Measurements from ENCODE around the gene SPEG. TPM values are rescaled to one million over a fixed set of nuclear protein-coding genes. Genes with fewer than 3 reads are reported as not detected.

Gene SPEG
- polyA plus RNA-seq, 2 of the 4 experiments (the other 2 are of a cell fraction): 2.3 to 11.5 TPM

GRCh38 chr2:219515874-219516629 lies 81.4 kb downstream of the SPEG start (continued):
- TF ChIP-seq, protein P1, sequence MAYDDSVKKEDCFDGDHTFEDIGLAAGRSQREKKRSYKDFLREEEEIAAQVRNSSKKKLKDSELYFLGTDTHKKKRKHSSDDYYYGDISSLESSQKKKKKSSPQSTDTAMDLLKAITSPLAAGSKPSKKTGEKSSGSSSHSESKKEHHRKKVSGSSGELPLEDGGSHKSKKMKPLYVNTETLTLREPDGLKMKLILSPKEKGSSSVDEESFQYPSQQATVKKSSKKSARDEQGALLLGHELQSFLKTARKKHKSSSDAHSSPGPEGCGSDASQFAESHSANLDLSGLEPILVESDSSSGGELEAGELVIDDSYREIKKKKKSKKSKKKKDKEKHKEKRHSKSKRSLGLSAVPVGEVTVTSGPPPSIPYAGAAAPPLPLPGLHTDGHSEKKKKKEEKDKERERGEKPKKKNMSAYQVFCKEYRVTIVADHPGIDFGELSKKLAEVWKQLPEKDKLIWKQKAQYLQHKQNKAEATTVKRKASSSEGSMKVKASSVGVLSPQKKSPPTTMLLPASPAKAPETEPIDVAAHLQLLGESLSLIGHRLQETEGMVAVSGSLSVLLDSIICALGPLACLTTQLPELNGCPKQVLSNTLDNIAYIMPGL (CRISPR knock-in tag; IDR thresholded peaks at IDR 0.05; ENCODE audit: borderline replicate concordance): no peak
- no peak for TF ChIP-seq HOXB5 (CRISPR knock-in tag; IDR thresholded peaks at IDR 0.05)
- no peak for TF ChIP-seq TFCP2L1 (CRISPR knock-in tag; IDR thresholded peaks at IDR 0.05)
- no peak for TF ChIP-seq PHF8 (IDR thresholded peaks at IDR 0.05; ENCODE audit: borderline replicate concordance, low read depth)
- TF ChIP-seq, protein P2, sequence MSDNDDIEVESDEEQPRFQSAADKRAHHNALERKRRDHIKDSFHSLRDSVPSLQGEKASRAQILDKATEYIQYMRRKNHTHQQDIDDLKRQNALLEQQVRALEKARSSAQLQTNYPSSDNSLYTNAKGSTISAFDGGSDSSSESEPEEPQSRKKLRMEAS (IDR thresholded peaks at IDR 0.05): no peak

DNA sequence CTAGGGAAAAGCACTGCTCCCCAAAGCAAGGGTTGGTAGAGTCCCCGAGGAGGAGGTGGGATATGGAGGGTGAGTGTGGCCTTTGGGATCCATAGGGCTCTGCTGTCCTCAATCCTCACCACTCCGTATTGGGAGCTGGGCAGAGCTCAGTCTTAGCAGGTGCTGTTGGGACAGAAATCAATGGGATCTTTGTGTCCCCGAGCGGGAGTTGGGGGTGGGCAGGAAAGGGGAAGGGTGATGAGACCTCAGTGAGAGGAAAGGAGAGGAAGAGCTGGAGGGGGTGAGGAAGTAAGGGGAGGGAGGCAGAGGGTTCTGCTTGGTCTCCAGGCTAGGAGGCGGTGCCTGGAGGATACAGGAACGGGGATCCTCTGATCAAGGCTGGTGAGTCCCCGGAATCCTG lies 82.2 kb downstream of the SPEG start:
- H3K9me3 ChIP-seq: no peaks in the 10 kb centered on the region
- H3K4me3 ChIP-seq: no peak overlapping the region
- CTCF ChIA-PET: interaction anchor here (0.7 to 79.1 kb wide), 4 partner anchors 13 to 114 kb away, joined by 3 to 3291 read pairs (median 86); partner anchors contain the start of genes ASIC4, GMPPA and SPEG
- no peak overlapping the region for H3K4me2 ChIP-seq
- FAIRE-seq (no peak), DNase-seq (ENCODE audit: low read depth in 1 of 2, low spot score in 1 of 2) (no peak), ATAC-seq (no peak)
- H3K27ac ChIP-seq: no peak overlapping the region
- 74% methylated on average over 7 of the region's 7 CpGs for WGBS (ENCODE audit: missing lambda C conversion rate)
- POLR2A ChIA-PET: no interaction called here
- peaks cover 11% of the 10 kb centered on the region for H3K4me1 ChIP-seq
- TF ChIP-seq EHF (CRISPR knock-in tag; IDR thresholded peaks at IDR 0.05): no peak
- no peak for TF ChIP-seq HOXA7 (CRISPR knock-in tag; IDR thresholded peaks at IDR 0.05)
- no peak for TF ChIP-seq NFE2L2 (conservative IDR thresholded peaks at IDR 0.05; ENCODE audit: low read length)
- TF ChIP-seq NPAS2 (CRISPR knock-in tag; IDR thresholded peaks at IDR 0.05; ENCODE audit: borderline replicate concordance): no peak
- no peak for TF ChIP-seq E2F6 (IDR thresholded peaks at IDR 0.05; ENCODE audit: borderline replicate concordance, low read depth)
- no peak for TF ChIP-seq ESRRA (IDR thresholded peaks at IDR 0.05; ENCODE audit: borderline replicate concordance, low read length)
- TF ChIP-seq, protein P1 (CRISPR knock-in tag; IDR thresholded peaks at IDR 0.05; ENCODE audit: borderline replicate concordance): no peak
- TF ChIP-seq EP300 (IDR thresholded peaks at IDR 0.05): no peak
- TF ChIP-seq ZC3H11A (IDR thresholded peaks at IDR 0.05): no peak

DNA sequence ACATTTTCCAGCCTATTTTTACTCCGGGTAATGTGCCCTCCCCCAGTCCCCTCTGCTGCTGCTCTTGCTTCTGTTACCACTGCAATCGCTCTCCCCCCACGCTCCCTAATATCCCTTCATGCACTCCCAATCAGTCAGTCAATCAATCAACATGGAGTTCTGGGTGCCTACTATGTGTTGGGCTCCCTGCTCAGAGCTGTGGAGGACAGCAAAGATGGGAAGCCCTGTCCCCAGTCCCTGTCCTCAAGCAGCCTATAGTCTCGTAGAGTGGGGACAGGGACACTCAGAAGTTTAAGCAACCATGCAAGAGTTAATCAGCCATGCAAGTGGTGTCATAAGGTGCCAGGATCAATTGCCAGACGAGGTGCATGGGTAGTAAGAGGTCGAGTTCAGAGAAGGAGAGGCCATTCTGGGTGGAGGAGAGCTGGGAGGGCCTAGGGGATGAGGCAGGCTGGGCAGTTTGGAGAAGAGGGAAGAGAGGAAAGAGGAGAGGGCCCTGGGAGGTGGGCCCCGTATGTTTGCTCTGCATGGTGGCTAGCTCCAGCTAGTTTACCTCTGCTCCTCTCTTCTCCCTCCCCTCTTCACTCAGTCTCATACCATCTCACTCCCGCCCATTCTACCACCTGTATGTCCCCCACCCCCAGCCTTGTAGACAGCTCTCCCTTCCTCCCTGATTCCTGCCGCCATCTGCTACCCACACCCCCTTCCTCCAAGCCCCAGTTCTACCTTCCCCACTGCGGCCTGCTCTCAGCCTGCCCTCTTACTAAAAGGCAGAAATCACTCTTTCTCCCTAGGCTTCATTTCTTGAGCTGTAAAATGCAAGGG lies 83.5 kb downstream of the SPEG start:
- no peak for FAIRE-seq
- DNase-seq (ENCODE audit: low read depth in 1 of 2, low spot score in 1 of 2): no peak
- WGBS (ENCODE audit: missing lambda C conversion rate): 51% methylated on average over 9 of the region's 10 CpGs
- H3K9me3 ChIP-seq: no peaks in the 10 kb centered on the region
- no peak for TF ChIP-seq ZNF302 (CRISPR knock-in tag; IDR thresholded peaks at IDR 0.05)
- no peak for TF ChIP-seq BCL3 (IDR thresholded peaks at IDR 0.05)
- no peak for TF ChIP-seq CHD4 (IDR thresholded peaks at IDR 0.05; ENCODE audit: borderline replicate concordance)
- TF ChIP-seq ZC3H11A (IDR thresholded peaks at IDR 0.05): no peak
- TF ChIP-seq, protein P3, sequence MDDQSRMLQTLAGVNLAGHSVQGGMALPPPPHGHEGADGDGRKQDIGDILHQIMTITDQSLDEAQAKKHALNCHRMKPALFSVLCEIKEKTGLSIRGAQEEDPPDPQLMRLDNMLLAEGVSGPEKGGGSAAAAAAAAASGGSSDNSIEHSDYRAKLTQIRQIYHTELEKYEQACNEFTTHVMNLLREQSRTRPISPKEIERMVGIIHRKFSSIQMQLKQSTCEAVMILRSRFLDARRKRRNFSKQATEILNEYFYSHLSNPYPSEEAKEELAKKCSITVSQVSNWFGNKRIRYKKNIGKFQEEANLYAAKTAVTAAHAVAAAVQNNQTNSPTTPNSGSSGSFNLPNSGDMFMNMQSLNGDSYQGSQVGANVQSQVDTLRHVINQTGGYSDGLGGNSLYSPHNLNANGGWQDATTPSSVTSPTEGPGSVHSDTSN (IDR thresholded peaks at IDR 0.05): no peak
- TF ChIP-seq HOXB13 (CRISPR knock-in tag; IDR thresholded peaks at IDR 0.05; ENCODE audit: low read depth): no peak
- TF ChIP-seq ZSCAN20 (CRISPR knock-in tag; IDR thresholded peaks at IDR 0.05): no peak
- TF ChIP-seq HES2 (IDR thresholded peaks at IDR 0.05): no peak
- no peak for TF ChIP-seq MYC (IDR thresholded peaks at IDR 0.05; ENCODE audit: borderline replicate concordance, low read length)
- no peak for TF ChIP-seq TFCP2L1 (CRISPR knock-in tag; IDR thresholded peaks at IDR 0.05)
- no peak for TF ChIP-seq CEBPB (IDR thresholded peaks at IDR 0.05)
- TF ChIP-seq FOXS1 (CRISPR knock-in tag; IDR thresholded peaks at IDR 0.05): no peak
- no peak for TF ChIP-seq RFX5 (IDR thresholded peaks at IDR 0.05)
- no peak overlapping the region for H3K4me3 ChIP-seq
- ChIA-PET CTCF (interaction anchor here (0.7 to 79.1 kb wide), 7 partner anchors 11 to 126 kb away, joined by 3 to 3291 read pairs (median 4); partner anchors contain the start of genes ASIC4, GMPPA and SPEG), POLR2A (interaction anchor here (1.0 kb wide), 1 partner anchor 20 kb away, joined by 5 read pairs; the partner anchor contains the start of gene GMPPA)
- H3K27ac ChIP-seq: no peak overlapping the region
- H3K4me2 ChIP-seq: no peak overlapping the region
- peaks cover 17% of the 10 kb centered on the region for H3K4me1 ChIP-seq
- no peak for ATAC-seq

All from A549 (cell line).